ENCODE results near the gene THSD7A. TPM values are rescaled to one million over a fixed set of nuclear protein-coding genes. Genes with fewer than 3 reads are reported as not detected.

Gene THSD7A
- total and polyA plus RNA-seq, 2 of the 13 experiments (the other 11 are each of a cell fraction or from before 2014, with no cell fraction given), result 0.01 to 0.07 TPM

- TF ChIP-seq PRDM4 (CRISPR knock-in tag; IDR thresholded peaks at IDR 0.05; ENCODE audit: borderline replicate concordance) (no peak), BHLHE40 (IDR thresholded peaks at IDR 0.05; ENCODE audit: low read length) (no peak), GATAD2A (CRISPR knock-in tag; IDR thresholded peaks at IDR 0.05) (no peak), ZNF281 (CRISPR knock-in tag; IDR thresholded peaks at IDR 0.05; ENCODE audit: borderline replicate concordance) (no peak), SCMH1 (CRISPR knock-in tag; IDR thresholded peaks at IDR 0.05; ENCODE audit: borderline replicate concordance) (no peak), TRAFD1 (CRISPR knock-in tag; IDR thresholded peaks at IDR 0.05; ENCODE audit: borderline replicate concordance) (no peak), FOXO1 (CRISPR knock-in tag; IDR thresholded peaks at IDR 0.05) (no peak), ELF4 (CRISPR knock-in tag; IDR thresholded peaks at IDR 0.05; ENCODE audit: borderline replicate concordance) (no peak), RAD21 (CRISPR knock-in tag; IDR thresholded peaks at IDR 0.05) (no peak), ZNF709 (CRISPR knock-in tag; IDR thresholded peaks at IDR 0.05) (no peak), PBX2 (CRISPR knock-in tag; IDR thresholded peaks at IDR 0.05) (no peak)
These were observed 462.3 kb downstream of the THSD7A start (continued) for GRCh38 chr7:11369696-11370095.
